ENCODE data around the gene GDF7. TPM values are rescaled to one million over a fixed set of nuclear protein-coding genes. Genes with fewer than 3 reads are reported as not detected.

GDF7 gene
- polyA plus RNA-seq, 1 donor, result 0.13 TPM

GRCh38 chr2:20726913-20727312, 60.0 kb downstream of the GDF7 start:
- Histone ChIP-seq H3K4me3 (ENCODE audit: low read length) (no peak overlapping the region), H3K27ac (ENCODE audit: low read length) (no peak overlapping the region), H3K36me3 (ENCODE audit: control insufficient read depth, insufficient read depth, low read length) (peaks cover 7% of the 10 kb centered on the region), H3K4me1 (ENCODE audit: control insufficient read depth, insufficient read depth, low read length) (peaks cover 10% of the 10 kb centered on the region), H3K9me3 (ENCODE audit: control insufficient read depth, low read depth, low read length) (no peaks in the 10 kb centered on the region), H3K27me3 (ENCODE audit: control insufficient read depth, insufficient read depth, low read length) (no peaks in the 10 kb centered on the region)
- DNase-seq, result no peak
- 100% methylated on average over 1 of the region's 5 CpGs for WGBS (ENCODE audit: insufficient coverage, low lambda C conversion rate)

GRCh38 chr2:20728114-20728758, 61.3 kb downstream of the GDF7 start:
- H3K27ac ChIP-seq (ENCODE audit: low read length), result peak overlapping the region; percentile 85
- WGBS (ENCODE audit: insufficient coverage, low lambda C conversion rate), result no CpG with 5 or more reads among the region's 4 CpGs

More at GRCh38 chr2:20728114-20728758, 61.3 kb downstream of the GDF7 start:
- peak; percentile 71 to 85 for DNase-seq
- Histone ChIP-seq H3K27me3 (ENCODE audit: control insufficient read depth, insufficient read depth, low read length) (no peaks in the 10 kb centered on the region), H3K4me3 (ENCODE audit: low read length) (no peak overlapping the region), H3K9me3 (ENCODE audit: control insufficient read depth, low read depth, low read length) (no peaks in the 10 kb centered on the region), H3K36me3 (ENCODE audit: control insufficient read depth, insufficient read depth, low read length) (peaks cover 7% of the 10 kb centered on the region), H3K4me1 (ENCODE audit: control insufficient read depth, insufficient read depth, low read length) (peaks cover 10% of the 10 kb centered on the region)

Other genes with a start within 250 kb of the GDF7 start
- 94.6 TPM for gene RHOB, start 220.1 kb upstream of the GDF7 start, polyA plus RNA-seq
- gene HS1BP3, start 16.0 kb upstream of the GDF7 start, polyA plus RNA-seq, result 30.7 TPM
- gene LDAH, start 156.0 kb downstream of the GDF7 start, polyA plus RNA-seq, result 28.0 TPM